Cardiac septum (tissue), 1 donor: ENCODE data around the gene CCHCR1. TPM values are rescaled to one million over a fixed set of nuclear protein-coding genes. Genes with fewer than 3 reads are reported as not detected.

ENCODE experiments used
- DNase-seq: peaks from one replicate; pipeline ENCODE4 v3.0.0-alpha.2; 2020; ENCODE audit warnings: low spot score
- intact Hi-C: fragments of 100-400 bp; cut with DNase I; formaldehyde crosslinking; loops from one replicate; pipeline ENCODE4 v1.14.0; 2022
- total RNA-seq: library from RNA; stranded (reverse); fragmentation: NEBNext Ultra II Directional; extraction: Animal tissue kit (Norgen Biotek cat#: 25700); gene quantifications from one replicate; pipeline ENCODE4 v1.2.1, GENCODE V29; 2021
- donor health status: DM: no; HTN: no; CAD: no.

Gene CCHCR1
- total RNA-seq, 1 donor from 2014 or later = 11.1 TPM

DNA sequence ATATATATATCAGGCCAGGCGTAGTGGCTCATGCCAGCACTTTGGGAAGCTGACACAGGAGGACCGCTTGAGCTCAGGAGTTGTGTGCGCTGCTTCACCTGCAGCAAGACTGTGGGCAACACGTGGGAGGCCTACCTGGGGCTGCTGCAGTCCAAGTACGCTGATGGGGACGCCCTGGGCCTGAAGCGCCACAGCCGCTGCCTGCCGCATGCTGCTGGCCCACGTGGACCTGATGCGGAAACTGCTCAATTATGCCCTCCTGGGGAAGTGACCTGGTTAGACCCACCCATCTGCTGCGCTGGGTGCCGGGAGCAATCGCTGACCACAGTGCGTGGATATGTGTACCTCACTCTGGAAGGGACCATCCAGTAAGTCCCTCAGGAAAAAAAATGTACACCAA lies 17.0 kb downstream of the CCHCR1 start:
- intact Hi-C loops = no loop called here
- no peak for DNase-seq

DNA sequence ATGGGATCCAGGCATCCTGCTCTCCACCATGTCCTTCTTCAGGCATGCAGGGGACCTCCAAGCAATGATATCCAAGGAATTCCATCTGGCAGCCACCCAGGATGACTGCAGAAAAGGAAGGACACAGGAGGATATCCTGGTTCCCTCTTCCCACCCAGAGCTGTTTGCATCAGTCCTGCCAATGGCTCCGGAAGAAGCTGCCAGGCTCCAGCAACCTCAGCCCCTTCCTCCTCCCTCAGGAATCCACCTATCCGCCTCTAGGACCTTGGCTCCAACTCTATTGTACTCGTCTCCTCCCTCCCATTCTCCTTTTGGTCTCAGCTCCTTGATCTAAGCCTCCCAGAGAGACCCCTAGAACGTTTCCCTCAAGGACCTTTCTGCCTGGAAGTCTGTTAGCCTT lies 18.0 kb downstream of the CCHCR1 start:
- intact Hi-C loops = no loop called here
- no peak for DNase-seq

DNA sequence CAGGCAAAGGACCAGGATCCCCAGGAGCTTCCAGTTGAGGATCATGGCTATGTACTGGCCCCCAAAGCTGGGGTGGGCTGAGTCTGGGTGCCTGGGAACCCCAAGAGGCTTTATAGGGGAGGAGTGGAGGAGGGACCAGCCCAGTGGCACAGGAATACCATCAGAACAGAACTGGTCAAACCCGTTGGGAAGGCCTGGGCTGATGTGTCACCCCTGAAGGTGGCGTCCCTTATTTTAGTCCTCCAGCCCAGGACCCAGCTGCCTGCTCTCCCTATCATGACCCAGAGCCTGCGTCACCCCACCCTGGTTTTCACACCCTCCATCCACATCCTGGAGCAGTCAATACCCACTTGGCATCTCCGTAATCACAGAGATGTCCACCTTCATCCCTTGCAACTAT lies 18.6 kb downstream of the CCHCR1 start, which contains the start of gene PSORS1C2:
TSS of gene PSORS1C2 (minus strand) at position 85 of the 400 bp plus-strand sequence. CDS start at position 45, 40 bp downstream.
- intact Hi-C loops = no loop called here
- DNase-seq = no peak

DNA sequence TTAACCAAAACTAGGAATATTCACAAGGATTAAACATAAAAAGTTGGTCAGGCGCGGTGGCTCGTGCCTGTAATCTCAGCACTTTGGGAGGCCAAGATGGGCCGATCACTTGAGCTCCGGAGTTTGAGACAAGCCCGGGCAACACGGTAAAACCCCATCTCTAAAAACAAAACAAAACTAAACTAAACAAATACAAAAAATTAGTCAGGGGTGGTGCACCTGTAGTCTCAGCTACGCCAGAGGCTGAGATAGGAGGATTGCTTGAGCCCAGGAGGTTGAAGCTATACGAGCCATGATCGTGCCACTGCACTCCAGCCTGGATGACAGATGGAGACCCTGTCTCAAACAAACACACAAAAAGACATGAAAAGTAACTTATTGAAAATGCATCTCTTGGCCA lies 21.9 kb downstream of the CCHCR1 start:
- no peak for DNase-seq
- intact Hi-C loops = loop anchor here (2.0 kb wide), 1 partner anchor 231 kb away; no protein-coding TSS in a partner anchor

DNA sequence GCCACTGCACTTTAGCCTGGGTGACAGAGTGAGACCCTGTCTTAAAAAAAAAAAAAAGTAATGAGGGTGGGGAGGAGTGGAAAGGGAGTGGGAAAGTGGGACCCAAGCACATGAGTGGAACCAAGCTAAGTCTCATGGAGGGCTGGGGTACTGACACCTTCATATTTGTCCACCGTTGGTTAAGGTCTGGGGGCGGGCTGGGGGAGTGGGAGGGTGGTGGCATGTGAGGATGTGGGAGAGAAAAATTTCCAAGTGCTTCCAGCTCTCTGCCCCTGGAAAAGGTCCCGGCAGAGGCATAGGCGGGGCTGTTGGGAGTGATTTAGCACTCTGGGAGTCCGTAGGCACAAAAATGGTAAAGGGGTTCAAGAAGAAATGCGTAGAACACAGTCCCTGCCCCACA lies 24.8 kb downstream of the CCHCR1 start:
- DNase-seq = no peak
- intact Hi-C loops = no loop called here

DNA sequence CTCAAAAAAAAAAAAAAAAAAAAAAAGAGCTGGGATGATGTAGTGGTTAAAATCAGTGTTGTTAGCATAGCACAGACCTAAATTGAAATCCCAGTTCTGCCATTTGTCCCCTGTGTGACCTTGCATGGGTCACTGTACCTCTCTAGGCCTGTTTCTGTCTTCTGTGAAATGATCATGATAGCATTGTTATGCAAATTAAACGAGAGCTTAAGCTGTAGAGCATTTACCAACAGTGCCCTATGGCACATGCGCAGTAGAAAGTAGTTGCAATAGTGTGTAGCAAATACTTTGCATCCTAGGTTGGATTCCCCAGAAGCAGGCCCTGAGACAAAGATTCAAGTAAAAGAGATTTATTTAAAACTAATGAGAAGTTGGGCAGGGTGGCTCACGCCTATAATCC lies 26.0 kb downstream of the CCHCR1 start:
- intact Hi-C loops = no loop called here
- DNase-seq = no peak

DNA sequence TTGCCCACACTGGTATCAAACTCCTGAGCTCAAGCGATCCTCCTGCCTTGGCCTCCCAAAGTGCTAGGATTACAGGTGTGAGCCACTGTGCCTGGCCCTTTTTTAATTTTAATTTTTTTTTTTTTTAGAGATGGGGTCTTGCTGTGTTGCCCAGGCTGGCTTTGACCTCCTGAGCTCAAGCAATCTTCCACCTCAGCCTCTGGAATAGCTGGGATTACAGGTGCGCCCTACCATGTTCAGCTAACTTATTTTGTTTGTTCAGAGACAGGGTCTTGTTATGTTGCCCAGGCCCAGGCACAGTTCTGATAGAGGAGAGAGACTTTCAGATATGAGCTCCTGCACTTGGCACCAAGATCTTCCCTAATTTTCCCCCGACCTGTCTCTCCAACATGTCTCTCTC lies 26.9 kb downstream of the CCHCR1 start:
- intact Hi-C loops = no loop called here
- DNase-seq = no peak

DNA sequence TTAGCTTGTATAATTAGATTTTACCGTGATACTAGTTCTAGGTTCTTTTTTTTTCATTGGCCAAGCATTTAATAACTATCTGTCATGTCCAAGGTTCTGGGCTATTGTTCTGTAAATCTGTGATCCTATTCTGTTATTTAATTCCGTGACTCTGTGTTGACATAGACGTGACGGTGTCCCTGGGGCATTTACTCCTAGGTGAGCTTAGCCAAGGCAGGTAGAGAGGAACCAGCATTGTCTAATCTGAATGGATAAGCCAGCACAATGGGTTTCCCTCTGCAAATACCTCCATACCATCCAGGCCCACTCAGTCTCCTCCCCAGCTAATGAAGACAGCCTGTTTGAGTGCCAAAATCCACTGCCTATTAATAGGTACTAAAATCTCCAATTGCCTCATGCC lies 28.5 kb downstream of the CCHCR1 start:
- intact Hi-C loops = loop anchor here (5.0 kb wide), 1 partner anchor 37 kb away; no protein-coding TSS in a partner anchor
- DNase-seq = no peak

DNA sequence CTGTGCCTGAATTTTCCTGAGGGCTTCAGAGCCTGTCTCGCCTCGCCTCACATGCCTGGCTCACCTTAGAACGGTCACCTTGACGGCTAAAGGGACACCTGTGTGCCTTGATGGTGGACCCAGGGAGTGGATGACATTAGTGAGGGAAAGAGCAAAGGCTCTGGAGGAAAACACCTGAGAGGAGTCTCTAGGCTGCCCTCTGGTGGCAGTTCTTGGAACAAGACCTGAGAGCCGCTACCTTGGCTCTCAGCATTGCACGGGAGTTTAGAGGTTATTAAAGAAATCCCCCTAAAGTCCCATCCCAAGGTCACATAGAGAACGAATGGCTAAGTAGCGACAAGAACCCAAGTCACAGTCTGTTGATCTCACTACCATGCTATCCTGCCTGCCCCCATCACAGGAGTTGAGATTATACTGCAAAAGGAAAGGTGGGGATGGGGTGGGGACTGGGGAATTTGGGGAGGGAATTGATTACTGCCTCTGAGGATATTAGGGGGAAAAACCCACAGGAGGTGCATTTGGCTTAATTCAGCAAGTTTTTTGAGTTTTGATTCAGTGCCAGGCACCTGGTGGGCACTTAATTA lies 29.4 kb downstream of the CCHCR1 start:
- intact Hi-C loops = loop anchor here (5.0 kb wide), 1 partner anchor 36 kb away; no protein-coding TSS in a partner anchor
- no peak for DNase-seq

DNA sequence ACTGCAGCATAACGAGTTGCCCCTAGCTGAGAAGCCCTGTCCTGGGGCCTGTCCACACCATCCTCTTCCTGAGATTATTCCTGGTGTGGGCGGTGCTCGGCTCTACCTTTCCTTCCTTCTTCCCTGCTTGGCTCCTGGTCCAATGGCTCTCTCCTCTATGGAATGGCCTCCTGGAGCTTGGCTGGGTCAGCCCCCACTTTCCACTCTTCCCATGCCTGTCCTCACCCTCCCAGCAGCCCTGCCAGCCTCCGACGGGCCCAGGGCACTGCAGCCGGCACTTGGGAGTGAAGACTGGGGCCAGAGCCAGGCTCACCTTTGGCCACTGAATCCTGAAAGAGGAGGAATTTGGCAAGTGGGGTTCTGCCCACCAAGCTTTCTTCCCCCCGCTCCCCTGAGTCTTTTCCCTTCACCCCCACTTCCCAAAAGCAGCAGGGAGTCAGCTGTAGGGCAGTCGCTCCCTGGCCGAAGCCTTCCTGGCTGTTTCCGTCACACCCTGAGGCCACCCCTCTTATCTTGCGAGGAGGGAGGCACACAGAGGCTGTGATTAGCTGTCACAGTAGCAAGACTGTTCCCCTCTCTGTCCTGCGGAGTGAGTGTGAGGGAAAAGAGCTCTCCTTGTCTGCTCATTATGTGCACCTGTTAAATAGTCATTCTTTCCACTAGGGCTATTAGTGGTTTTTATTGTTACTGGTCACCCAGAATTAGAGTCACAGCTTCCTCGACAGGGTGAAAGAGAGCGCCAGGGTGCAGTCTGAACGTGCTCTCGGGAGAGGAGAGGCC lies 31.0 kb downstream of the CCHCR1 start:
- intact Hi-C loops = loop anchor here (5.0 kb wide), 1 partner anchor 34 kb away; no protein-coding TSS in a partner anchor

DNA sequence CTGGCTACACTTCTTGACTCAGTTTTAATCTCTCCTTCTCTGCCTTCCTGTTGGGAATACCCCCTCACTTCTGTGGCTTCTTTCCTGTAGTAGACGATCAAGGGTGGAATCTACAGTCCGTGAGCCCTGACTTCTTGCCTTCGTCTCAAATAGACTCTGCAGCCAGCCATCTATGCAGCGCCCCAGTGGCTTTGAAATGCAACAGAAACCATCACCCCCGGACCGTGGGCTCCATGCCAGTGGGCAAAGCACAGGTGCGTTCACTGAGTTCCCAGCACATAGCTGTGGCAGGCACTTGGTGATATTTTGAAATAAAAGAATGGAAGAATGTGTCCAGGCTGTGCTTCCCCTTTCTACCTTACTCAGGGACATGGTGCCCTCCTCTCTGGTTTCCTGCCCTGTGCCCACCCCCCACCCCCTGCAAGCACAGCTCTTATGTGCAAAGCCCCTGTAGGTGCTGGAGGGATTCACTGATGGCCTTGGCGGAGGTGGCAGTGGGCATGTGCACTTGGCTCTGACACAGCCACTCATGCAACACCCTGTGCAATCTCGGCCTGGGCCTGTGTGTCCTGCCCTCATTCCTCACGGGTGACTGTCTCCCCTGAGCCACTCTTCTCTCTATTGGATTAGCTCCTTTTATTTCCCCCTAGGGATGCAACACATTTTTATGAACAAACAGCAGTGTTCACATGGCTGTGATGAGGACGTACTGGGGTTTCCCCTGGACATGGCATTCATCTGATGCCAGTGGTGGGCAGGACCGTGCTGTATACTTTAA lies 31.8 kb downstream of the CCHCR1 start:
- intact Hi-C loops = loop anchor here (5.0 kb wide), 1 partner anchor 33 kb away; no protein-coding TSS in a partner anchor
- no peak for DNase-seq

More for the DNA sequence above, 31.0 kb downstream of the CCHCR1 start:
- DNase-seq = no peak

DNA sequence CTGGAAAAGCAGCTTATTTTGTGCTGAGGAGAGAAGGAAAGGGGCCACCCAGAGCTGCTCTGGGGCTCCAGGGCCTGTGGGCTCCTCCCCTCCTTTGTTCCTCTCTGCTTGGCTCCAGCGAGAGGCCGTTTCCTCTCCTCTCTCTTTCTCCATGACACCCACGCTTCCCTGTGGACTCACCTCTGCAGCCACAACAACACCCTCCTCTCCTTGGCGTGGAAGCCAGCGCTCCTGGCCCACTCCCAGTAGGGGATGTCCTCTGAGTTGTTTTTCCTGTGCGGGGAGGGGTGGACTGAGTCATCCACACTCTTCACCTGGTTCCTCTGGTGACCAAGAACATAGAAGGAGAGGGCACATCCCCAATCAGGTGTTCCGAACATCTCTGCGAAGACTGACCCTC lies 32.4 kb downstream of the CCHCR1 start:
- intact Hi-C loops = loop anchor here (5.0 kb wide), 1 partner anchor 33 kb away; no protein-coding TSS in a partner anchor
- no peak for DNase-seq

DNA sequence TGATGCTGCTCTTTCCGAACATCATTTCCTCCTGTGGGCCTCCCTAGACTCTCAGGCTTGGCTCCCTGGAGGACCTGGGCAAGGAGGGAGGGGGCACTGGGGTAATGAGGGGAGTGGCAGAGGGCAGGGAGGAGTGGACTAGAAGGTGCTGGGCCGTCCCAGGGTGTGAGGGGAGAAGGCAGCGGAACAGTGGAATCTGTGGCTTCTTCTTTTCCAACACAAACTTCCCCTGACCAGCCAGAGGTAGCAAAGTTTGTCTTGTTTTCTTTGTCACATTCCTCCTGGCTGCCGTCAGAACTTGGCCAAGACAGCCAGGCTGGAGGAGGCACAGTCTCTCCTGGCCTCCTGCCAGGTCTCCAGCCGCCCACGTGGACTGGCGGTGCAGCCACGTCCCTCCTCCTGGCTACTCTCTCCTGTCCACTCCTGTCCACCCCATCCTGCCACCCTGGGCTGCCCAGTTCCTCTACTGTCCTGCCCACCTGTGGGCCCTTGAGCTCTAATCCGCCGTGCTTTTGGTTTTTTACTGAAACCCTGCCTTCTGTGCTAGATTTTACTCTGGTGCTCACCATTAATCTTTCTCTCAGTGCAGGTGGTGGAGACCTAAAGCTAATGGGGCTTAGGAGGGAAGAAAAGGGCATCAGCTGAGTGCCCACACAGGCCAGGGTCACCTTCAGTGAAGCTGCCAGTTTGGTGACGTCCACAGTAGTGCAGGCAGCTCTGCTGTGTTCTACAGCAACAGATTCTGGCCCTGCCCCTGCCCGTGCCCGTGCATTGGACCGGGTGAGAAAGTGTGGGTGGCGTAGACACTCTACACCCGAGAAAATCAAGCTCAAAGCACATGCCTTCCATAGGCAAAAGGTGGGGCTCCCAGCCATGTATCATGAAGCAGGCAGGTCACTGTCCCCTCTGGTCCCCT lies 34.6 kb downstream of the CCHCR1 start:
- intact Hi-C loops = no loop called here
- DNase-seq = peak; percentile 91

DNA sequence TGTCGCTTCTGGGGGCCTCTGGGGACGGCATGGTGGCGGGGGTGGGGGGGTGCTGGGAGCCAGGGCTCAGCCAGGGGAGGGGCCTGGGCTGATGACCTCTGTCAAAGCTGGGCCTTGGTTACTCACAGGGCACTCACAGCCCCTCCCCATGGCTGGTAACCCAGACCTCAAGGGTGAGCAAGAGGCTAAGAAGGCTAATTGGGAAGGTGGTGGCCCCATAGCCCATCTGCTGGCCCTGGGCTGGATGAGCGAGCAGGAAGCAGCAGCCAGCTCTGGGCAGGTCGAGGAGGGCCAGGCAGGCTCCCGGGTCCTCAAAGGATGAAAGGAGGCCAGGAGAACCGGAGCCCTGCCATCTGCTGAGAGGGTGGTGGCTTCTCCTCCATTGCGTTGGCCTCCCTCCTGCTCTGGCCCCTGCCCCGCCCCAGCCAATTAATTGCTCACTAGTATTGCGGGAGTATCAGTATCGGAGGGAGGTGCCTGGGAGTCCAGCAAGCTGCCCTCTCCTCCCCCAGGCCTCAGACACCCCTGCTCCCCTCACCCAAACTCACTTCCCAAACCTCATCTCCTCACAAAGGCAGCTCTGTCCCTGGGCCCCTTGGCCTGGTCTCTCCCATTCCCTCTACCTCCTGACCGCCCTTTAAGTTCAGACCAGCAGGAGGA lies 36.3 kb downstream of the CCHCR1 start:
- intact Hi-C loops = no loop called here
- DNase-seq = peak; percentile 61

DNA sequence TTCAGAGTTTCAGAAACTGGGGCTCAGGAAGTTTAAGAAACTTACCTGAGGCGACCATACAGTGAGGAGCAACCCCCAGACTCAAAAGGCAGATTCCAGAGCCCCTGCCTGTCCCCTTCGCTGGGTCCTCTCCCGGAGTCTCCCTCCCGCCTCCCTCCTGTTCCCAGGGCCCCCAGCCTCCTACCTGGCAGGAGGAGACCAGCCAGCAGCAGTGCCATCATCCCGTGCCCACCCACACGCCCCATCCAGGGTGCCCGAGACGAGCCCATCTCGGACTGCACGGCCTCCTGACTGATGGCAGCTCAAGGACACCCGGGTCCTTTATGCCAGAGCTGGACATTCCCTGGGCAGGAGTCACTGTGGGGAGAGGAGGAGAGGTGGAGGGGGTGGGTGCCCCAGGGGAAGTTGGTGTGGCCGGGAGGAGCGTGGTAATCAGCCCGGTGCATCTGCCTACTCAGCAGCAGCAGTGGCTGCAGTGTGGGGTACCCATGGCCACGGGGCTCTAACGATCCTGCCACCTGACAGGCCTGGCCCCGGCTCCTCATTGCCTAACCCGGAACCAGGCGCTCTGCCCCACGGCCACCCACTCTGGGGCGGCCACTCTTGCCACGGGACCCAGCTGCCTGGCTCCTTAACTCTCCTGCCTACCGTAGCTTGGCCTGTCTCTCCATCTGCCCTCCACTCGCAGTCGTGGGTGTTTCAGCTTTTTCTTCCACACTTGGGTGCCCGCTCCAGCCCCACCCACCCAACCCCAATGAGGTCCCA lies 37.3 kb downstream of the CCHCR1 start, which contains the start of gene CDSN:
TSS of gene CDSN (minus strand) at position 296 of the 765 bp plus-strand sequence. CDS start at position 269, 27 bp downstream.
- intact Hi-C loops = no loop called here
- peak; percentile 61 for DNase-seq

DNA sequence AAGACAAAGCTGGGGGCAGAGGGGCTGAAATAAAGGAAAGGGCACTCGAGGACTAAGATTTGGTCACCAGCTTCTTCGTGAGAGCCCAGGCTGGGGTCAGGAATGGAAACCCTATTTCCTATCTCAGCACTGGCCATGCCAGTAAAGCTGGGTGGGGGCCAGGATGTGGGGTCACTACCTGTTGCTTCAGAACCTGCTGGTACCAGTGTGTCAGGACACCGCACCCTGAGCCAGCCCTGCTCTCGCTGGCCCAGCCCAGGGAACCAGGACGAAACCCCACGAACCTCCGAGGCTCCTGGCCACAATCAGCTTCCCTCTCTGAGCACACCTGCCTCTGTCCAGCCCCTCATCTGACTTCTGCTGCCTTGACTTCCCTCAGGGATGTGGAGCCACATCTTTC lies 39.4 kb downstream of the CCHCR1 start:
- intact Hi-C loops = no loop called here
- peak; percentile 63 for DNase-seq

DNA sequence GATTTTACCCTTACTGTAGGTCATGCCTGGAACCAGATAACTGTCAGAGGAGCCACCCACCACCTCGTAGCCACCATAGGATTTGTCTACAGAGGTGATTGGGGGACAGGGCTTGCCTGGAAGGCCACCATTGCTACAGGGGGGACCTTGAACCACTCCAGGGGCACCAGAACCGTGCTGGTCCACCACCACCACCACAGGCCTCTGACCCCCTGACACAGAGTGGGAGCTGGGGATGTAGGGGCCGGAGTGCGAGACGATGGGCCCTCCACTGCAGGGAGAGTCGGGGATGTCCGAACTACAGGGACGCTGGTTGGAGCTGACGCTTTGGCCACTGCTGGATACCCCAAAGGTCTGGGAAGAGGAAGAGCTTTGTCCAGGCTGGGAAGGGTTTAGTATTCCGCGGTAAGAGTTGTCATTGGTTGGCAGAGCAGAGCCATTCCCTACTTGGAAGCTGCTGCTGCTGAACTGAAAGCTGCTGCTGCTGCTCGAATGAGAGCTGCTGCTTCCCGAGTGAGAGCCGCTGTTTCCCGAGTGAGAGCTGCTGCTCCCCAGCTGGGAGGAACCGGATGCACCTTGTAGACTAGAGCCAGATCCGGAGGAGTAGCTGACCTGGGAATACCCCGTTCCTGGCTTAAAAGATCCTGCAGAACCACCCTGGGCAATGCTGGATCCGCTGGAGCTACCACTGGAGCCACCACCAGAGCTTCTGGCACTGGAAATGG lies 40.8 kb downstream of the CCHCR1 start:
- peak; percentile 70 for DNase-seq
- intact Hi-C loops = no loop called here
